Activated B cell treated with CpG ODN at 0.5 μM for 24 hours (primary cell): ENCODE results near the gene SEPTIN8. TPM values are rescaled to one million over a fixed set of nuclear protein-coding genes. Genes with fewer than 3 reads are reported as not detected.
A peak's percentile ranks its signal among the peaks of the same experiment; 100 is the strongest.

Experiments used
- ATAC-seq: fragments of 200-7000 bp; cut with Tn5 transposase; one replicate; pipeline ENCODE4 v1.10.0; 2021; ENCODE audit warnings: low read depth, mild to moderate bottlenecking, moderate library complexity
- CTCF ChIA-PET: fragments of 350-600 bp; sonication (Branson Sonifier 250); formaldehyde crosslinking; loops from one replicate; lab custom pipeline; 2021; ENCODE audit warnings: antibody characterized with exemption; lab: Charles Lee
- POLR2A ChIA-PET: fragments of 350-600 bp; sonication (Branson Sonifier 250); formaldehyde crosslinking; loops from one replicate; lab custom pipeline; 2021; ENCODE audit warnings: antibody characterized with exemption; lab: Charles Lee
- DNase-seq: peaks from one replicate; pipeline ENCODE4 v3.0.0; 2022
- H3K27ac Mint-ChIP-seq: one replicate; pipeline ENCODE4 v1.8.0; 2020; ENCODE audit warnings: mixed read lengths
- H3K27me3 Mint-ChIP-seq: one replicate; pipeline ENCODE4 v1.8.0; 2021; ENCODE audit warnings: mixed read lengths
- H3K36me3 Mint-ChIP-seq: one replicate; pipeline ENCODE4 v1.8.0; 2021; ENCODE audit warnings: low read depth, mixed read lengths
- H3K4me1 Mint-ChIP-seq: one replicate; pipeline ENCODE4 v1.8.0; 2021; ENCODE audit warnings: mixed read lengths
- H3K4me3 Mint-ChIP-seq: one replicate; pipeline ENCODE4 v1.8.0; 2020; ENCODE audit warnings: mild to moderate bottlenecking, mixed read lengths
- H3K9me3 Mint-ChIP-seq: one replicate; pipeline ENCODE4 v1.8.0; 2020; ENCODE audit warnings: mixed read lengths
- CTCF ChIP-seq: fragments of 200-600 bp; IDR thresholded peaks from one replicate; pipeline ENCODE4 v1.8.0; 2022; ENCODE audit warnings: antibody characterized with exemption, mild to moderate bottlenecking
- intact Hi-C: fragments of 100-400 bp; cut with micrococcal nuclease; formaldehyde crosslinking; loops from one replicate; pipeline ENCODE4 v1.15.1; 2024
- total RNA-seq: library from RNA; stranded (reverse); gene quantifications from 2 replicates; pipeline ENCODE4 v1.2.3, GENCODE V29; 2022

Gene SEPTIN8
- total RNA-seq, 1 donor from 2014 or later = 7.3 TPM

GRCh38 chr5:132747616-132748440 lies 29.2 kb downstream of the SEPTIN8 start:
- POLR2A ChIA-PET = interaction anchor here (1.7 to 2.0 kb wide), 2 partner anchors 10 to 30 kb away, joined by 5 to 8 read pairs; partner anchors contain the start of gene KIF3A
- ATAC-seq (peak; percentile 16), DNase-seq (no peak)
- H3K4me1 Mint-ChIP-seq = peaks cover 19% of the 10 kb centered on the region
- intact Hi-C loops = loop anchor here (1.0 to 2.0 kb wide), 2 partner anchors 11 to 73 kb away; partner anchors contain the start of gene KIF3A
- peaks cover 17% of the 10 kb centered on the region for H3K27me3 Mint-ChIP-seq
- TF ChIP-seq CTCF = no peak
- CTCF ChIA-PET = interaction anchor here (1.3 to 2.2 kb wide), 2 partner anchors 10 to 72 kb away, joined by 5 to 6 read pairs; partner anchors contain the start of gene KIF3A
- H3K9me3 Mint-ChIP-seq = no peaks in the 10 kb centered on the region
- H3K27ac Mint-ChIP-seq = no peak overlapping the region
- peak overlapping the region; percentile 48 for H3K4me3 Mint-ChIP-seq
- H3K36me3 Mint-ChIP-seq = no peaks in the 10 kb centered on the region

- ATAC-seq = peak; percentile 81
- Mint-ChIP-seq H3K36me3 (no peaks in the 10 kb centered on the region), H3K27me3 (peaks cover 20% of the 10 kb centered on the region), H3K9me3 (no peaks in the 10 kb centered on the region), H3K27ac (no peak within 1 kb of the TSS), H3K4me1 (peaks cover 19% of the 10 kb centered on the region), H3K4me3 (peak within 1 kb of the TSS; percentile 73)
- ChIA-PET CTCF (interaction anchor here (1.3 to 2.2 kb wide), 2 partner anchors 9 to 73 kb away, joined by 5 to 6 read pairs; partner anchors contain the start of gene KIF3A), POLR2A (interaction anchor here (1.7 to 2.0 kb wide), 2 partner anchors 10 to 31 kb away, joined by 5 to 8 read pairs; partner anchors contain the start of gene KIF3A)
- TF ChIP-seq CTCF = no peak
- intact Hi-C loops = loop anchor here (1.0 to 2.0 kb wide), 2 partner anchors 10 to 74 kb away; partner anchors contain the start of gene KIF3A
- DNase-seq = peak; percentile 48
Observed at GRCh38 chr5:132746954-132747615, 30.0 kb downstream of the SEPTIN8 start, which contains the start of gene CCNI2. Gene CCNI2 (plus strand): TSS chr5:132747426. CDS start chr5:132747496, 70 bp downstream.

GRCh38 chr5:132746592-132746953 lies 30.5 kb downstream of the SEPTIN8 start:
- no peak for TF ChIP-seq CTCF
- no peak overlapping the region for H3K27ac Mint-ChIP-seq
- H3K27me3 Mint-ChIP-seq = peaks cover 24% of the 10 kb centered on the region
- no peaks in the 10 kb centered on the region for H3K36me3 Mint-ChIP-seq
- intact Hi-C loops = loop anchor here (2.0 kb wide), 1 partner anchor 74 kb away; no protein-coding TSS in a partner anchor
- ChIA-PET POLR2A (interaction anchor here (1.7 to 2.0 kb wide), 2 partner anchors 9 to 31 kb away, joined by 5 to 8 read pairs; partner anchors contain the start of gene KIF3A), CTCF (interaction anchor here (2.2 kb wide), 1 partner anchor 74 kb away, joined by 6 read pairs; no protein-coding TSS in a partner anchor)
- peaks cover 14% of the 10 kb centered on the region for H3K4me1 Mint-ChIP-seq
- no peaks in the 10 kb centered on the region for H3K9me3 Mint-ChIP-seq
- DNase-seq = no peak
- H3K4me3 Mint-ChIP-seq = peak overlapping the region; percentile 73
- no peak for ATAC-seq

- Mint-ChIP-seq H3K27ac (no peak overlapping the region), H3K9me3 (no peaks in the 10 kb centered on the region), H3K36me3 (no peaks in the 10 kb centered on the region), H3K4me1 (peaks cover 5% of the 10 kb centered on the region), H3K4me3 (no peak overlapping the region), H3K27me3 (peaks cover 24% of the 10 kb centered on the region)
- DNase-seq (no peak), ATAC-seq (no peak)
- TF ChIP-seq CTCF = no peak
- POLR2A ChIA-PET = no interaction called here
- CTCF ChIA-PET = no interaction called here
- intact Hi-C loops = no loop called here
Observed at GRCh38 chr5:132744659-132745058, 32.4 kb downstream of the SEPTIN8 start.
